GM15510 (cell line): ENCODE data around the gene BOLL.
A peak's percentile ranks its signal among the peaks of the same experiment; 100 is the strongest.

Experiments
- POLR2A ChIP-seq: IDR thresholded peaks from 3 replicates; pipeline ENCODE4 v1.6.1; 2011; ENCODE audit warnings: borderline replicate concordance; ENCODE audit not compliant: insufficient read length; ENCODE audit errors: extremely low read depth

BOLL gene

DNA sequence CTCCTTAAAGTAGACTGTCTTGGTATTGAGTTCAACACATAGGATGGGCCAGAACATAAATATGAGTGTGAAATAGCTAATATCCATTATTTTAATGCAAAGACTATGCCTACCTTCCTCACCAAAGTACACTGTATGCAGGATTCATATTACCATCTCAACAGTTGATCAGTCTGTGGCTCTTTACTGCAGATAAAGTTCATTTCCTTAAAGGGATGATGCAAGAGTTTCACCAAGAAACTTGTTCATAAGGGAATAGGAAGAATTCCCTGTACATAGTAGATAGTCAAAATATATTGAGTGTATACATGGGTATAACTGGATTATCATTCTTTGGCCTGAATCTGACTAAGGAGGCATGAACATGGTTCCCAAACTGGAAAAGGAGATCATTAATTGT lies 44.9 kb downstream of the BOLL start:
- TF ChIP-seq POLR2A = no peak

DNA sequence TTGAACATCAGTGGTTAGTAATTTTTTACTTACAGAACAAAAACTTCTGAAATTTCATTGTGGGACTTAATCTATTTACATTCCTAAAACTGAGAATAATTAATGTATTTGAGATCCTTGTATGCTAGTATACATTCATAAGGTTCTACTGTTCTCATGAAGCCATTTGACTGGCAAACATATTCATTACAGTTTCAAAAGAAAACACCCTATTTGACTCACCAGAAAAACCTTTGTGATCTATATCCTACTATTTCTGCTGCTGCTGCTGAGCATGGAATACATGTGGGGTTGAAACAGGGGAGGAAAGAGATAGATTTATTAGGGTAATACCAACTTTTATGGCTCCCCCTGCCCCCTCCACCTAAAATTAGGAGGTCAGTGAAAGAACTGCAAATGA lies 58.1 kb downstream of the BOLL start:
- no peak for TF ChIP-seq POLR2A

DNA sequence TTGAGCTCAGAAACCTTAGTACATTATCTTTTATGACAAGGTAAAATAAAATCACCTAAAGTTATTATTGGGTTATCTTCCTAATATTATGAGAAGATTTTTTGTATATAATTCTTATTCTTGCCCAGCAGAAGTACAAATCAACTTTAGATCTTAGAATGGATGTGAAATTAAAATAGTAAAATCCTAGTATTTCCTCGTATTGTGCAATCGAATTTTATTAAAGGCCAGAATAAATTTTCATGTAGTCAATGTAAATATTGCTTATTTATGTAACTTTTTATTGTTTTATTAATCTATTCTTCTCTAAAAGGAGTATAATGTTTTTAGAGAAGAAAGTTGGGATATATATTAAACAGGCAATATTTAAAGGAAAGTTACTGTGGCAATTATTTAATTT lies 67.3 kb downstream of the BOLL start:
- TF ChIP-seq POLR2A = no peak

- no peak for TF ChIP-seq POLR2A
Measured at GRCh38 chr2:197713271-197713670, 71.8 kb downstream of the BOLL start.

DNA sequence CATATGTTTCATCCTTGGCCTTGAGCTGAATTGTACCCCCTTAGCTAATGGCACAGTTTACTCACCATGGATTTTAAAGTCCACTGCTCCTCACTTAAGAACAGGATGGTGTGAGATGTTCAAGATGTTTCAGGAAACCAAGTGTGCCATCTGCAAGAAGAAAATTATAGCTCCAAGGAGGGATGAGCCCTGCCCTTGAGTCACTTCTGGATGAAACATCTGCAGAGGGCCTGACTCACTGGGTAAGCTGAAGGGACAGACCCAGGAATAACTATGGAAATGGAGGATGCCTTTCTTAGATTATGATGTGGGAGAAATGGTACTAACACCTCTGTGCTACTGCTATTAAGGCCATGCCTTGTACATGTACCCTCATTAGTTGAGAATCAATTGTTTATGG lies 73.5 kb downstream of the BOLL start:
- no peak for TF ChIP-seq POLR2A

- no peak for TF ChIP-seq POLR2A
Measured at GRCh38 chr2:197710424-197711042, 74.6 kb downstream of the BOLL start.

GRCh38 chr2:197708331-197708730 lies 76.8 kb downstream of the BOLL start:
- no peak for TF ChIP-seq POLR2A

- TF ChIP-seq POLR2A = no peak
Measured at GRCh38 chr2:197707316-197708213, 77.6 kb downstream of the BOLL start.

DNA sequence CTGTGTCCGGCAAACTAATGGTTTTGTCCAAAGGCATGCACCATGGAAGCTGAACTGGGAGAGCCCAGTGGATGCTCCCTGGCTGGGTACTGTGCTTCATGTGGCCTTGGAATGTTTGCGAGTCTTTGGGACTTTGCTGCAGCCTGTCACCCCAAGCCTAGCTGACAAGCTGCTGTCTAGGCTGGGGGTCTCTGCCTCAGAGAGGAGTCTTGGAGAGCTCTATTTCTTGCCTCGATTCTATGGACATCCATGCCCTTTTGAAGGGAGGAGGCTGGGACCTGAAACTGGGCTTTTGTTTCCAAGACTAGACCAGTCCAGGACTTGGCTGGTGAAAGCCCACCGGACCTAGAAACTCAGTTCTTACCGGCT lies 78.3 kb downstream of the BOLL start:
- TF ChIP-seq POLR2A = no peak

DNA sequence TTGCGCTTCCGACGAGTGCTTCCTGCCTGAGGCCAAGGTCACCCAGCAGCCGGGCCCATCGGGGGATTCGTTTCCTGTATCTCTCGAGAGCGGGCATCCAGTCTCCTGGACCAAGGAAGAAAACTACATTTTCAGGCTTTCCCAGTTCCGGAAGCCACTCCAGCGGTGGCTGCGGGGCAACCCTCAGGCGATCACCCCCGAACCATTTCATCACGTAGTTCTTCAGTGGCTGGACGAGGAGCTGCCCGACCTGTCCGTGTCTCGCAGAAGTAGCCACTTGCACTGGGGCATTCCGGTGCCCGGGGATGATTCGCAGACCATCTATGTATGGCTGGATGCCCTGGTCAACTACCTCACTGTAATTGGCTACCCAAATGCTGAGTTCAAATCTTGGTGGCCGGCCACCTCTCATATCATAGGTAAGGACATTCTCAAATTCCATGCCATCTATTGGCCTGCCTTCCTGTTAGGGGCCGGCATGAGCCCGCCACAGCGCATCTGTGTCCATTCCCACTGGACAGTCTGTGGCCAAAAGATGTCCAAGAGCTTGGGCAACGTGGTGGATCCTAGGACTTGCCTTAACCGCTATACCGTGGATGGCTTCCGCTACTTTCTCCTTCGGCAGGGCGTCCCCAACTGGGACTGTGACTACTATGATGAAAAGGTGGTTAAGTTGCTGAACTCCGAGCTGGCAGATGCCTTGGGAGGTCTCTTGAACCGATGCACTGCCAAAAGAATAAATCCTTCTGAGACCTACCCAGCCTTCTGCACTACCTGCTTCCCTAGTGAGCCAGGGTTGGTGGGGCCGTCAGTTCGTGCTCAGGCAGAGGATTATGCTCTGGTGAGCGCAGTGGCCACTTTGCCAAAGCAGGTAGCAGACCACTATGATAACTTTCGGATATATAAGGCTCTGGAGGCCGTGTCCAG lies 78.9 kb downstream of the BOLL start:
- no peak for TF ChIP-seq POLR2A

DNA sequence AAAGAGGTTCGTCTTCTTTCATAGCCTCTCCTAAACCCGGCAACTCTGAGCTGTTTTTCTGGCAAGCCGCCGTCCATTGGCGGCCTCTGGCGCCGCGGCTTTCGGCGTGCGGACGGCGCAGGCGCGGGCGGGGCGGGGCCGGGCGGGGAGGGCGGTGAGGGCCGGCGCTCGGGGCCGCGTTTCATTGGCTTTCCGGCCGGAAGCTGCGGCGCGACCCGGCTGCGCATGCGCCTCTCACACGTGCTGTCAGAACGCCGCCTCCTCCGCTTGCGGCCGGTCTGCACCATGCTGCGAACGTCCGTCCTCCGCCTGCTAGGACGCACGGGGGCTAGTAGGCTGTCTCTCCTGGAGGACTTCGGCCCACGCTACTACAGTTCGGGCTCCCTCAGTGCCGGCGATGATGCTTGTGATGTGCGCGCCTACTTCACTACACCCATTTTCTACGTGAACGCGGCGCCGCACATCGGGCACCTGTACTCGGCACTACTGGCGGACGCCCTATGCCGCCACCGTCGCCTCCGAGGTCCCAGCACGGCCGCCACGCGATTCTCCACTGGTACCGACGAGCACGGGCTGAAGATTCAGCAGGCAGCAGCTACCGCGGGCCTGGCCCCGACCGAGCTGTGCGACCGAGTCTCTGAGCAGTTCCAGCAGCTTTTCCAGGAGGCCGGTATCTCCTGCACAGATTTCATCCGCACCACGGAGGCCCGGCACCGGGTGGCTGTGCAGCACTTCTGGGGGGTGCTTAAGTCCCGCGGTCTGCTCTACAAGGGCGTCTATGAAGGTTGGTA lies 79.8 kb downstream of the BOLL start, which contains the start of gene MARS2:
Gene MARS2 (plus strand): TSS at position 249 of the 791 bp plus-strand sequence. CDS start 37 bp downstream, at position 286.
- TF ChIP-seq POLR2A = peak; percentile 93

GRCh38 chr2:197704434-197705120 lies 80.5 kb downstream of the BOLL start:
- no peak for TF ChIP-seq POLR2A

- no peak for TF ChIP-seq POLR2A
Measured at GRCh38 chr2:197700960-197701359, 84.2 kb downstream of the BOLL start.

DNA sequence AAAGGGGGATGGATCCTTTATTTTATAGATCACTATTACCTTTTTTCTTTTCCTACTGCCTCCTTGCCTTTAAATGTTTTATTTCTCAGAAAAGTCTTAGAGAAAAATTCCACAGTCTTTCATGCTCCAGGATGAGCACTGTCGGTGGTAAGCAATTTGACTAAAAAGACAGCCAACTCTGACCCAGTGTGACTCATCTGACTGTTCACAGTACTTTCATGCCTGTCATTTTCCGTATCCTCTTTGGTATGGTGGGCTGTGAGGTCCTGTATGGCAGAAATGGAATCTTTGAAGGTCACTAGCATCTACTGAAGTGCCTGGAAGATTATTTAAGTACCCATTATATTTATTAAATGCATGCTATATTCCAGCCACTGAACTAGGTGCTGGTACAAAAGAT lies 107.6 kb downstream of the BOLL start:
- no peak for TF ChIP-seq POLR2A

- TF ChIP-seq POLR2A = no peak
Measured at GRCh38 chr2:197677056-197677455, 108.1 kb downstream of the BOLL start.
